ENCODE results near the gene FAM184A.

- TF ChIP-seq, protein P1, sequence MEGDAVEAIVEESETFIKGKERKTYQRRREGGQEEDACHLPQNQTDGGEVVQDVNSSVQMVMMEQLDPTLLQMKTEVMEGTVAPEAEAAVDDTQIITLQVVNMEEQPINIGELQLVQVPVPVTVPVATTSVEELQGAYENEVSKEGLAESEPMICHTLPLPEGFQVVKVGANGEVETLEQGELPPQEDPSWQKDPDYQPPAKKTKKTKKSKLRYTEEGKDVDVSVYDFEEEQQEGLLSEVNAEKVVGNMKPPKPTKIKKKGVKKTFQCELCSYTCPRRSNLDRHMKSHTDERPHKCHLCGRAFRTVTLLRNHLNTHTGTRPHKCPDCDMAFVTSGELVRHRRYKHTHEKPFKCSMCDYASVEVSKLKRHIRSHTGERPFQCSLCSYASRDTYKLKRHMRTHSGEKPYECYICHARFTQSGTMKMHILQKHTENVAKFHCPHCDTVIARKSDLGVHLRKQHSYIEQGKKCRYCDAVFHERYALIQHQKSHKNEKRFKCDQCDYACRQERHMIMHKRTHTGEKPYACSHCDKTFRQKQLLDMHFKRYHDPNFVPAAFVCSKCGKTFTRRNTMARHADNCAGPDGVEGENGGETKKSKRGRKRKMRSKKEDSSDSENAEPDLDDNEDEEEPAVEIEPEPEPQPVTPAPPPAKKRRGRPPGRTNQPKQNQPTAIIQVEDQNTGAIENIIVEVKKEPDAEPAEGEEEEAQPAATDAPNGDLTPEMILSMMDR (conservative IDR thresholded peaks at IDR 0.05; ENCODE audit: low read depth, low read length), result no peak
- no peak for TF ChIP-seq EZH2 (IDR thresholded peaks at IDR 0.05; ENCODE audit: borderline replicate concordance, low read depth, low read length, poor library complexity, severe bottlenecking)
Measured at GRCh38 chr6:118932421-118932820, 146.0 kb downstream of the FAM184A start.
